Tibial nerve (tissue), 4 donors: ENCODE data around the gene ABHD3.

Experiments
- EP300 ChIP-seq, 2 donors: sonication (generic); formaldehyde crosslinking; IDR thresholded peaks; one replicate each; pipeline ENCODE4 v1.6.1; 2017; ENCODE audit warnings: antibody characterized with exemption in 2 of 2, mild to moderate bottlenecking in 1 of 2
- TF ChIP-seq, protein P1 (sequence below), 5 experiments: fragments of 200-600 bp in 3 of 5; fragments of 450-650 bp in 2 of 5; sonication (generic) in 3 of 5; IDR thresholded peaks; one replicate each; pipeline ENCODE4 v1.5.1; 2016 to 2019; ENCODE audit warnings: antibody characterized with exemption in 5 of 5, mild to moderate bottlenecking in 3 of 5, moderate library complexity in 2 of 5

DNA sequence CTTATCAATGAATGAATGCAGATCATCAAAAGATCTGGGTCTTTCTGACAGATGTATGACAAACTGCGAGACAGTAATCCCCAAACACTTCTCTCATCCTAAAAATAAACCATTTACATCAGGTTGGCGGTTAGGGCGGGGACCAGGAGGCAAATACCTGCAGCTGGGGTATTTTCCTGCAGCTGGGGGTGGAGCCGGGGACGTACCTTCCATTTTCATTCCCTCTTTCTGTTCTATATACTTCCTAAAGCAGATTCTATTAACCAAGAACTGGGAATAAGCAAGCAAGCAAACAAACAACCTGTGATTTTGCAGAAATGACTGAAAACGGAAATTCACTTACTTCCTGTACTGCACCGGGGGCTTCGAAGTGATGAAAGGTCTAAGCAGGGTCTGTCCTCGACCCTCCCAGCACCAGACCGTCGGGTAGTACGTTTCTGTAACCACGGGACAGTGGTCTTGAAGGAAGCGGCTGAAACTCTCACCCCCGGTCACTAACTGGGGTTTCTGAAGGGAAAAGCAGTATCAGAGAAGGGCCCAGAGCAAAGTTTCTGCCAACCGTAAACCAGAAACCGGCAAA lies 1.2 kb downstream of the ABHD3 start:
- TF ChIP-seq EP300 (IDR thresholded peaks at IDR 0.05) = no peak
- TF ChIP-seq, protein P1, sequence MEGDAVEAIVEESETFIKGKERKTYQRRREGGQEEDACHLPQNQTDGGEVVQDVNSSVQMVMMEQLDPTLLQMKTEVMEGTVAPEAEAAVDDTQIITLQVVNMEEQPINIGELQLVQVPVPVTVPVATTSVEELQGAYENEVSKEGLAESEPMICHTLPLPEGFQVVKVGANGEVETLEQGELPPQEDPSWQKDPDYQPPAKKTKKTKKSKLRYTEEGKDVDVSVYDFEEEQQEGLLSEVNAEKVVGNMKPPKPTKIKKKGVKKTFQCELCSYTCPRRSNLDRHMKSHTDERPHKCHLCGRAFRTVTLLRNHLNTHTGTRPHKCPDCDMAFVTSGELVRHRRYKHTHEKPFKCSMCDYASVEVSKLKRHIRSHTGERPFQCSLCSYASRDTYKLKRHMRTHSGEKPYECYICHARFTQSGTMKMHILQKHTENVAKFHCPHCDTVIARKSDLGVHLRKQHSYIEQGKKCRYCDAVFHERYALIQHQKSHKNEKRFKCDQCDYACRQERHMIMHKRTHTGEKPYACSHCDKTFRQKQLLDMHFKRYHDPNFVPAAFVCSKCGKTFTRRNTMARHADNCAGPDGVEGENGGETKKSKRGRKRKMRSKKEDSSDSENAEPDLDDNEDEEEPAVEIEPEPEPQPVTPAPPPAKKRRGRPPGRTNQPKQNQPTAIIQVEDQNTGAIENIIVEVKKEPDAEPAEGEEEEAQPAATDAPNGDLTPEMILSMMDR (IDR thresholded peaks at IDR 0.05) = no peak
